ENCODE data around the gene OPA1.

GRCh38 chr3:193560091-193560490 lies 32.9 kb upstream of the OPA1 start:
- TF ChIP-seq CBX1 (IDR thresholded peaks at IDR 0.05; ENCODE audit: low read depth) (no peak), ZNF30 (CRISPR knock-in tag; IDR thresholded peaks at IDR 0.05) (no peak), CHCHD3 (CRISPR knock-in tag; IDR thresholded peaks at IDR 0.05) (no peak)
